Activated T-helper 2 cell treated with anti-CD3 and anti-CD28 coated beads, Interferon-gamma antibody, Interleukin-2, Interleukin-4, amounts not matched to agents 10 μg/mL and 5 μg/mL and 100 μg/mL, durations not matched to agents 14 hours and 24 hours and 36 hours (primary cell): ENCODE data around the gene CREB3L2. TPM values are rescaled to one million over a fixed set of nuclear protein-coding genes. Genes with fewer than 3 reads are reported as not detected.
"Not testable (repeated sequence)": the region's sequence is repeated elsewhere in the genome, so short reads cannot be mapped to it uniquely, and the experiment has no call there.

Experiments used
- DNase-seq: peaks from one replicate; pipeline ENCODE4 v3.0.0; 2021; ENCODE audit warnings: low spot score
- H3K27ac Mint-ChIP-seq: one replicate; pipeline ENCODE4 v1.8.0; 2021; ENCODE audit warnings: mixed read lengths
- H3K27me3 Mint-ChIP-seq: one replicate; pipeline ENCODE4 v1.8.0; 2021; ENCODE audit warnings: low read depth, mixed read lengths
- H3K36me3 Mint-ChIP-seq: one replicate; pipeline ENCODE4 v1.8.0; 2021; ENCODE audit warnings: low read depth, mixed read lengths
- H3K4me1 Mint-ChIP-seq: one replicate; pipeline ENCODE4 v1.8.0; 2021; ENCODE audit warnings: low read depth, mixed read lengths
- H3K4me3 Mint-ChIP-seq: one replicate; pipeline ENCODE4 v1.8.0; 2021; ENCODE audit warnings: low read depth, mild to moderate bottlenecking, moderate library complexity, mixed read lengths
- H3K9me3 Mint-ChIP-seq: one replicate; pipeline ENCODE4 v1.8.0; 2021; ENCODE audit warnings: mixed read lengths
- intact Hi-C: fragments of 100-400 bp; cut with micrococcal nuclease; formaldehyde crosslinking; loops from one replicate; pipeline ENCODE4 v1.15.1; 2023
- total RNA-seq: library from RNA; stranded (reverse); gene quantifications from 2 replicates; pipeline ENCODE4 v1.2.3, GENCODE V29; 2022

CREB3L2 gene
- total RNA-seq, 1 donor from 2014 or later: 58.6 TPM

- Mint-ChIP-seq H3K4me1 (peaks cover 3% of the 10 kb centered on the region), H3K4me3 (no peak overlapping the region), H3K27ac (no peak overlapping the region), H3K27me3 (peaks cover 6% of the 10 kb centered on the region), H3K36me3 (no peaks in the 10 kb centered on the region), H3K9me3 (peaks cover 13% of the 10 kb centered on the region)
- intact Hi-C loops: no loop called here
- DNase-seq: no peak
Observed at GRCh38 chr7:138025215-138026186, 23.6 kb upstream of the CREB3L2 start.

DNA sequence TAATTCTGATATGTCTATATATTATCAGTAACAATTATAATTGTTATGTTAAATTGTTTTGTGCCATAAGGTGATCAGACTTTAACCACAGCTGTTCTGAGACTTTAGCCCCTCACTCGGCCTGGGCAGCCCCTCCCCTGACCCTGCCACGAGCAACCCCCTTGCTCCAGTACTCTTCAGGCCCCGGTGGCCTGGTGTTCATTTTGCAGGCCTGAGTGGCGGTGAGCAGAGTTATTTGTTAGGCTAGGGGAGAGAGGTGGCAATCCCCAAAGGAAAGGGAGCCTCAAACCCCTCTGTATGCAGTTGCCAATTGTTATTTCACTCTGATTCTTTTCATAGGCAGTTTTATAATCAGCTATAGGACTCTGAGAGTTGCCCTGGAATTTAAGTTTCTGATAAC lies 22.9 kb upstream of the CREB3L2 start:
- DNase-seq: no peak
- Mint-ChIP-seq H3K36me3 (no peaks in the 10 kb centered on the region), H3K27me3 (peaks cover 6% of the 10 kb centered on the region), H3K27ac (no peak overlapping the region), H3K4me1 (peaks cover 3% of the 10 kb centered on the region), H3K4me3 (no peak overlapping the region), H3K9me3 (peaks cover 13% of the 10 kb centered on the region)
- intact Hi-C loops: no loop called here

DNA sequence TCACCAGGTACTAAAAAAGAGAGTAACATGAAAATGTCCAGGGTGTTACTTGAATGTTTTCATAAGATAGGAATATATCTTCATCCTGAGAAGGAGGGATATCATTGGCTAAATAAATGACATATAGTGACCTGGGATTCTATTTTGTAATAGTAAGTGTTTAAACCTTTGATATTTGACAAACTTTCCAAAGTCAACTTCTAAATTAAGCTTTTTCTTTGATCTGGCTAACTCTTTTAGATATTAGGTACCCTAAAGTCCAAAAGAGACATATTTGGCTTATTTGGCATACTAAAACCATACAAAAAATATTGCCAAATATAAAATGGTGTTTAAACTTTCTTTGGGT lies 22.4 kb upstream of the CREB3L2 start:
- H3K27me3 Mint-ChIP-seq: peaks cover 4% of the 10 kb centered on the region
- H3K4me3 Mint-ChIP-seq: no peak overlapping the region
- peaks cover 3% of the 10 kb centered on the region for H3K4me1 Mint-ChIP-seq
- H3K9me3 Mint-ChIP-seq: peaks cover 13% of the 10 kb centered on the region
- no peak for DNase-seq
- H3K36me3 Mint-ChIP-seq: no peaks in the 10 kb centered on the region
- intact Hi-C loops: no loop called here
- H3K27ac Mint-ChIP-seq: no peak overlapping the region

- no peak overlapping the region for H3K4me3 Mint-ChIP-seq
- no peaks in the 10 kb centered on the region for H3K36me3 Mint-ChIP-seq
- no peak overlapping the region for H3K27ac Mint-ChIP-seq
- peaks cover 3% of the 10 kb centered on the region for H3K4me1 Mint-ChIP-seq
- intact Hi-C loops: no loop called here
- H3K27me3 Mint-ChIP-seq: peaks cover 1% of the 10 kb centered on the region
- no peak for DNase-seq
- peaks cover 13% of the 10 kb centered on the region for H3K9me3 Mint-ChIP-seq
Observed at GRCh38 chr7:138023618-138024342, 21.9 kb upstream of the CREB3L2 start.

- H3K4me1 Mint-ChIP-seq: peaks cover 3% of the 10 kb centered on the region
- peaks cover 13% of the 10 kb centered on the region for H3K9me3 Mint-ChIP-seq
- no peaks in the 10 kb centered on the region for H3K36me3 Mint-ChIP-seq
- no peak for DNase-seq
- no peaks in the 10 kb centered on the region for H3K27me3 Mint-ChIP-seq
- no peak overlapping the region for H3K27ac Mint-ChIP-seq
- no peak overlapping the region for H3K4me3 Mint-ChIP-seq
- intact Hi-C loops: no loop called here
Observed at GRCh38 chr7:138021889-138022288, 20.0 kb upstream of the CREB3L2 start.

- no peak overlapping the region for H3K27ac Mint-ChIP-seq
- H3K4me3 Mint-ChIP-seq: no peak overlapping the region
- peaks cover 3% of the 10 kb centered on the region for H3K9me3 Mint-ChIP-seq
- no peaks in the 10 kb centered on the region for H3K4me1 Mint-ChIP-seq
- no peaks in the 10 kb centered on the region for H3K36me3 Mint-ChIP-seq
- DNase-seq: no peak
- peaks cover 10% of the 10 kb centered on the region for H3K27me3 Mint-ChIP-seq
- intact Hi-C loops: no loop called here
Observed at GRCh38 chr7:138017992-138018391, 16.1 kb upstream of the CREB3L2 start.

DNA sequence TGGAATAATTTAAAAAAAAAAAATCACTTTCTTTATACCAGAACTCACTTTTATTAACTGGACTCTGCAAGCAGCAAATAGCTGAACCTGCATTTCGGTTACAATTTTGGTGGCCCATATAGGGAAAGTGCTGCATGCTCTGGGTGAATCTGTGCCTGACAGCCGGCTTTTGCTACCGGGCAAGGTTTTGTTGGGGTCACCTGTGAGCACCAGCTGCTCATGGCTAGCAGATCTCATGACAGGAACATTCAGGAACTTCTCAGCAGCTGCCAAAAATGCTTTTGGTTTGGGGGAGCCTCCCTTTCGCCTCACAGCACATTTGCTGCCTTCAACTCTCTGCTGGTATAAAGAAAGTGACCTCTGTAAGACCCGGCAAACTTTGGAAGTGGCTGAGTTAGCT lies 13.2 kb upstream of the CREB3L2 start:
- intact Hi-C loops: no loop called here
- Mint-ChIP-seq H3K27ac (no peak overlapping the region), H3K4me3 (no peak overlapping the region), H3K9me3 (no peaks in the 10 kb centered on the region), H3K36me3 (no peaks in the 10 kb centered on the region), H3K27me3 (peaks cover 15% of the 10 kb centered on the region), H3K4me1 (no peaks in the 10 kb centered on the region)
- no peak for DNase-seq

DNA sequence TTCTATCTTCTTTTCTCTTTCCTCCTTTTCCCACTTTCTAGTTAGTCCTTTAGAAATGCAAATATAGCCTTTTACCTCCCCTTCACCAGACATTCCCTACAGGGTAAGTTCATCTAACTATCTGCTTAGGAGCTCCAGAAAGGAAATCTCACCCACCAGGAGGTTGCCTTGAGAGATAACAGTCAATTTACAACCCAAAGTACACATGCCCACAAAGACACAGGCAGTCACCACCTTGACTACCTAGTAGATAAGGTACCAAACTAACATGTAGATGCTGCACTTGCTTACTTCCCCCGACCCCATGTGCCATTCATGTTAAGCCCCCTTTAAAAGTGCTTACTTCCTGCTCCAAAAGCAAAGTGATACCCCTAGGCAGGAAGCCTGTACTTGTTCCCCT lies 12.8 kb upstream of the CREB3L2 start:
- H3K27ac Mint-ChIP-seq: no peak overlapping the region
- peaks cover 16% of the 10 kb centered on the region for H3K27me3 Mint-ChIP-seq
- no peaks in the 10 kb centered on the region for H3K9me3 Mint-ChIP-seq
- no peak for DNase-seq
- no peaks in the 10 kb centered on the region for H3K36me3 Mint-ChIP-seq
- H3K4me3 Mint-ChIP-seq: no peak overlapping the region
- intact Hi-C loops: no loop called here
- H3K4me1 Mint-ChIP-seq: no peaks in the 10 kb centered on the region

GRCh38 chr7:138014201-138014600 lies 12.3 kb upstream of the CREB3L2 start:
- H3K4me3 Mint-ChIP-seq, H3K27ac Mint-ChIP-seq, H3K4me1 Mint-ChIP-seq, DNase-seq, H3K36me3 Mint-ChIP-seq, intact Hi-C loops, H3K9me3 Mint-ChIP-seq: not testable (repeated sequence)
- peaks cover 18% of the 10 kb centered on the region for H3K27me3 Mint-ChIP-seq

DNA sequence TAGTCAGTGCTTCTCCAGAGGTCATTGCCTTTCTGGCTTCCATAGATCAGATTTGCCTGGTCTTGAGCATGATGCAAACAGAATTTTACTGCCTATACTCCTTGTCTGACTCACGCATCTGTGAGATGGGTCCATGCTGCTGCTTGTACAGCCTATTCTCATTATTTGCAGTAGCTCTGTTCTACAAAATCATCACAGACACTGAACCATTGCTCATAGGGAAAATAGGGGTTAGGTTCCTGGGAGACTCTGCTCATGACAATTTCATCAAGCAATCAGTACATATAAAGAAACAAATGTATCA lies 7.4 kb upstream of the CREB3L2 start:
- Mint-ChIP-seq H3K27me3 (peaks cover 15% of the 10 kb centered on the region), H3K27ac (no peak overlapping the region), H3K36me3 (no peaks in the 10 kb centered on the region), H3K4me3 (no peak overlapping the region), H3K4me1 (peaks cover 4% of the 10 kb centered on the region), H3K9me3 (no peaks in the 10 kb centered on the region)
- intact Hi-C loops: loop anchor here (1.0 to 10.0 kb wide), 2 partner anchors 353 to 745 kb away; no protein-coding TSS in a partner anchor
- DNase-seq: no peak

GRCh38 chr7:138008588-138009349 lies 6.9 kb upstream of the CREB3L2 start:
- Mint-ChIP-seq H3K9me3 (no peaks in the 10 kb centered on the region), H3K27me3 (peaks cover 12% of the 10 kb centered on the region), H3K36me3 (no peaks in the 10 kb centered on the region), H3K4me1 (peaks cover 4% of the 10 kb centered on the region), H3K27ac (no peak overlapping the region), H3K4me3 (no peak overlapping the region)
- intact Hi-C loops: loop anchor here (1.0 to 10.0 kb wide), 3 partner anchors 105 to 746 kb away; no protein-coding TSS in a partner anchor
- DNase-seq: peak; percentile 15

DNA sequence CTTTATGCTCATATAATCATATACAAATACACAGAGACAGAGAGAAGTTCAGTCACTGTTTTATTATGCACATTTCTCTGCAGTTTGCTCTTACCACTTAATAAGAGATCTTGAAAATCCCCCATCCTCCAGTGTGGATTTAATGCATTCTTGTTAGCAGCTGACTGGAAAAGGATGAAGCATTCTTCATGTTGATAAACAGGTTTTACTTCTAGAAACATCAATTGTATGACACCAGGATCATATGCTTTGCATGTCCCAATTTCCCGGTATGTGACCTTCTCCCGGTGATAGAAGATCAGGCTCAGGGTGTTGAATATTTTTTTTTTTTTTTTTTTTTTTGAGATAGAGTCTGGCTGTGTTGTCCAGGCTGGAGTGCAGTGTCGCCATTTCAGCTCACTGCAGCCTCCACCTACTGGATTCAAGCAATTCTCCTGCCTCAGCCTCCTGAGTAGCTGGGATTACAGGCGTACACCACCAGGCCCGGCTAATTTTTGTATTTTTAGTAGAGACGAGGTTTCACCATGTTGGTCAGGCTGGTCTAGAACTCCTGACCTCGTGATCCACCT lies 6.2 kb upstream of the CREB3L2 start:
- H3K36me3 Mint-ChIP-seq: no peaks in the 10 kb centered on the region
- DNase-seq: no peak
- no peaks in the 10 kb centered on the region for H3K9me3 Mint-ChIP-seq
- peaks cover 9% of the 10 kb centered on the region for H3K27me3 Mint-ChIP-seq
- intact Hi-C loops: loop anchor here (1.0 to 10.0 kb wide), 2 partner anchors 105 to 747 kb away; no protein-coding TSS in a partner anchor
- H3K27ac Mint-ChIP-seq: no peak overlapping the region
- H3K4me1 Mint-ChIP-seq: peaks cover 6% of the 10 kb centered on the region
- no peak overlapping the region for H3K4me3 Mint-ChIP-seq
